Thoracic aorta (tissue), 2 donors: Measurements from ENCODE around the gene SCPEP1. TPM values are rescaled to one million over a fixed set of nuclear protein-coding genes. Genes with fewer than 3 reads are reported as not detected.

Source experiments
- ATAC-seq: fragments of 150-250 bp; one replicate; pipeline ENCODE4 v1.8.0; 2017; ENCODE audit warnings: low read depth; ENCODE audit not compliant: insufficient number of reproducible peaks, low FRiP score
- DNase-seq: peaks from one replicate; pipeline ENCODE4 v3.0.0-alpha.2; 2020; ENCODE audit warnings: low spot score
- H3K27ac ChIP-seq, 2 donors: fragments of 200-600 bp; sonication (generic); 1 replicate in 1 of 2; 2 replicates in 1 of 2; pipeline ENCODE4 v1.5.1; 2016; ENCODE audit warnings: mild to moderate bottlenecking in 2 of 2, moderate library complexity in 2 of 2
- H3K27me3 ChIP-seq: fragments of 200-600 bp; sonication (generic); replicated peaks from 2 replicates; pipeline ENCODE4 v1.6.0; 2016; ENCODE audit warnings: mild to moderate bottlenecking; ENCODE audit not compliant: insufficient read depth
- H3K36me3 ChIP-seq: fragments of 200-600 bp; sonication (generic); one replicate; pipeline ENCODE4 v1.5.1; 2016
- H3K4me1 ChIP-seq, 2 donors: fragments of 200-600 bp; sonication (generic); 1 replicate in 1 of 2; 2 replicates in 1 of 2; pipeline versions ENCODE4 v1.5.1 to v1.6.0; 2016; ENCODE audit warnings: low read depth in 2 of 2, mild to moderate bottlenecking in 1 of 2; ENCODE audit not compliant: control insufficient read depth in 1 of 2
- H3K4me3 ChIP-seq: fragments of 200-600 bp; sonication (generic); 2 replicates; pipeline ENCODE4 v1.5.1; 2016; ENCODE audit warnings: mild to moderate bottlenecking
- H3K9me3 ChIP-seq: fragments of 200-600 bp; sonication (generic); 2 replicates; pipeline ENCODE4 v1.5.1; 2016
- total RNA-seq, 2 donors: library from RNA; depleted of rRNA; stranded (reverse); fragments of >200 nt; gene quantifications; one replicate each; pipeline versions ENCODE4 v1.1.0 to v1.2.3, GENCODE V29; 2016
- TF ChIP-seq, protein P1 (sequence below): fragments of 200-600 bp; sonication (generic); IDR thresholded peaks from one replicate; pipeline ENCODE4 v1.5.1; 2019; ENCODE audit warnings: antibody characterized with exemption

SCPEP1 gene
- total RNA-seq, 2 donors from 2014 or later, result 91.1 to 112 TPM

DNA sequence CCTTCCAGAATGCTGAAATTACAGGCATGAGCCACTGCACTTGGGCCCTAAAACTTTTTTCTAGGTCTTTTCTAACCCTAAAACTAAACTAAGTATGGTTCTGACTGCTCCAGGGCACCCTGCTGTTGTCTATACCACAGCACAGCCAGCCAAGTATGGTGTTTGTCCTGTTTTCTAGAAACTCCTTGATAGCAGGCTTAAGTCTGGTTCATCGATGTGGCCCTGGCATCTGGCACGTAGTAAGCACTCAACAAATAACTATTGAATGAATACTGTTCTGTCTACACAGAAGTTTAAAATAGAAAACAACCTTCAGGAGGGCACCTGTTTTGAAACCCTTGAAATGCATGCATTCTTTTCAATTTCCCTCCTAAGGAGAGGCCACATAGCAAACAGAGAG is 62.6 kb downstream of the SCPEP1 start:
- peaks cover 5 to 29% of the 10 kb centered on the region in 2 donors for H3K4me1 ChIP-seq
- H3K4me3 ChIP-seq, result no peak overlapping the region
- ATAC-seq (no peak), DNase-seq (no peak)
- no peaks in the 10 kb centered on the region for H3K27me3 ChIP-seq
- no peak overlapping the region for H3K27ac ChIP-seq
- TF ChIP-seq, protein P1, sequence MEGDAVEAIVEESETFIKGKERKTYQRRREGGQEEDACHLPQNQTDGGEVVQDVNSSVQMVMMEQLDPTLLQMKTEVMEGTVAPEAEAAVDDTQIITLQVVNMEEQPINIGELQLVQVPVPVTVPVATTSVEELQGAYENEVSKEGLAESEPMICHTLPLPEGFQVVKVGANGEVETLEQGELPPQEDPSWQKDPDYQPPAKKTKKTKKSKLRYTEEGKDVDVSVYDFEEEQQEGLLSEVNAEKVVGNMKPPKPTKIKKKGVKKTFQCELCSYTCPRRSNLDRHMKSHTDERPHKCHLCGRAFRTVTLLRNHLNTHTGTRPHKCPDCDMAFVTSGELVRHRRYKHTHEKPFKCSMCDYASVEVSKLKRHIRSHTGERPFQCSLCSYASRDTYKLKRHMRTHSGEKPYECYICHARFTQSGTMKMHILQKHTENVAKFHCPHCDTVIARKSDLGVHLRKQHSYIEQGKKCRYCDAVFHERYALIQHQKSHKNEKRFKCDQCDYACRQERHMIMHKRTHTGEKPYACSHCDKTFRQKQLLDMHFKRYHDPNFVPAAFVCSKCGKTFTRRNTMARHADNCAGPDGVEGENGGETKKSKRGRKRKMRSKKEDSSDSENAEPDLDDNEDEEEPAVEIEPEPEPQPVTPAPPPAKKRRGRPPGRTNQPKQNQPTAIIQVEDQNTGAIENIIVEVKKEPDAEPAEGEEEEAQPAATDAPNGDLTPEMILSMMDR, result no peak
- no peaks in the 10 kb centered on the region for H3K9me3 ChIP-seq
- no peaks in the 10 kb centered on the region for H3K36me3 ChIP-seq

GRCh38 chr17:57043276-57043675 is 65.3 kb downstream of the SCPEP1 start:
- DNase-seq (no peak), ATAC-seq (no peak)
- Histone ChIP-seq H3K36me3 (no peaks in the 10 kb centered on the region), H3K27me3 (no peaks in the 10 kb centered on the region), H3K4me1 (peaks cover 0 to 17% of the 10 kb centered on the region in 2 donors), H3K27ac (no peak overlapping the region), H3K4me3 (no peak overlapping the region), H3K9me3 (no peaks in the 10 kb centered on the region)
- TF ChIP-seq, protein P1, result no peak

- TF ChIP-seq, protein P1, result no peak
- Histone ChIP-seq H3K4me1 (peaks cover 0 to 17% of the 10 kb centered on the region in 2 donors), H3K9me3 (no peaks in the 10 kb centered on the region), H3K27me3 (no peaks in the 10 kb centered on the region), H3K36me3 (no peaks in the 10 kb centered on the region), H3K4me3 (peak overlapping the region; percentile 68), H3K27ac (peak overlapping the region in 1 of 2 donors; percentile 27)
- DNase-seq (no peak), ATAC-seq (no peak)
Observed at GRCh38 chr17:57044976-57045867, 67.3 kb downstream of the SCPEP1 start.

GRCh38 chr17:57045868-57046704 is 68.2 kb downstream of the SCPEP1 start:
- DNase-seq, result no peak
- Histone ChIP-seq H3K27ac (peak overlapping the region; percentile 9 to 27), H3K36me3 (no peaks in the 10 kb centered on the region), H3K4me3 (peak overlapping the region; percentile 68), H3K27me3 (no peaks in the 10 kb centered on the region), H3K9me3 (no peaks in the 10 kb centered on the region), H3K4me1 (peaks cover 0 to 17% of the 10 kb centered on the region in 2 donors)
- ATAC-seq, result peak; percentile 25
- TF ChIP-seq, protein P1, result no peak

DNA sequence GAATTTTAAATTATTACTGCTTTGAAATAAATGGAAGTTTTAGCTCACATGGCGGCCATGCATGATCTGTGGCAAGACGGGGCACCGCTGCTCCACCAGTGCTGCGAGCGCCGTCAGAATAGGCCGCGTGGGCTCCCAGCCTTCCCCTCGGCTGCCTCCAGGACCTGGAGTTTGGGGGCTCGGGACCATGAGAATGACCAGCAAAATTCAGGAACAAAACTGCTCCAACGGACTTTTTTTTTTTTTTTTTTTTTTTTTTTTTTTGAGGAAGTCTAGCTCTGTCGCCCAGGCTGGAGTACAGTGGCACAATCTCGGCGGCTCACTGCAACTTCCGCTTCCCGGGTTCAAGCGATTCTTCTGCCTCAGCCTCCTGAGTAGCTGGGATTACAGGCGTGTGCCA is 68.8 kb downstream of the SCPEP1 start:
- H3K4me1 ChIP-seq, result peaks cover 0 to 17% of the 10 kb centered on the region in 2 donors
- ATAC-seq (no peak), DNase-seq (no peak)
- TF ChIP-seq, protein P1, result no peak
- H3K27me3 ChIP-seq, result no peaks in the 10 kb centered on the region
- H3K9me3 ChIP-seq, result no peaks in the 10 kb centered on the region
- no peaks in the 10 kb centered on the region for H3K36me3 ChIP-seq
- peak overlapping the region; percentile 9 to 27 for H3K27ac ChIP-seq
- peak overlapping the region; percentile 68 for H3K4me3 ChIP-seq
